Activated naive CD8-positive, alpha-beta T cell (primary cell): Measurements from ENCODE around the gene FBXL17.

ENCODE experiments used
- H3K27ac Mint-ChIP-seq: one replicate; pipeline ENCODE4 v1.8.0; 2021; ENCODE audit warnings: mixed read lengths
- H3K27me3 Mint-ChIP-seq: one replicate; pipeline ENCODE4 v1.8.0; 2021; ENCODE audit warnings: mixed read lengths
- H3K36me3 Mint-ChIP-seq: one replicate; pipeline ENCODE4 v1.8.0; 2021; ENCODE audit warnings: mixed read lengths
- H3K4me1 Mint-ChIP-seq: one replicate; pipeline ENCODE4 v1.8.0; 2021; ENCODE audit warnings: low read depth, mixed read lengths
- H3K4me3 Mint-ChIP-seq: one replicate; pipeline ENCODE4 v1.8.0; 2021; ENCODE audit warnings: mild to moderate bottlenecking, mixed read lengths
- H3K9me3 Mint-ChIP-seq: one replicate; pipeline ENCODE4 v1.8.0; 2021; ENCODE audit warnings: low read depth, mixed read lengths

Gene FBXL17

GRCh38 chr5:107982703-107983425 lies 399.0 kb downstream of the FBXL17 start:
- Mint-ChIP-seq H3K36me3 (peaks cover 14% of the 10 kb centered on the region), H3K4me1 (peaks cover 10% of the 10 kb centered on the region), H3K27me3 (no peaks in the 10 kb centered on the region), H3K9me3 (no peaks in the 10 kb centered on the region), H3K4me3 (no peak overlapping the region), H3K27ac (no peak overlapping the region)

DNA sequence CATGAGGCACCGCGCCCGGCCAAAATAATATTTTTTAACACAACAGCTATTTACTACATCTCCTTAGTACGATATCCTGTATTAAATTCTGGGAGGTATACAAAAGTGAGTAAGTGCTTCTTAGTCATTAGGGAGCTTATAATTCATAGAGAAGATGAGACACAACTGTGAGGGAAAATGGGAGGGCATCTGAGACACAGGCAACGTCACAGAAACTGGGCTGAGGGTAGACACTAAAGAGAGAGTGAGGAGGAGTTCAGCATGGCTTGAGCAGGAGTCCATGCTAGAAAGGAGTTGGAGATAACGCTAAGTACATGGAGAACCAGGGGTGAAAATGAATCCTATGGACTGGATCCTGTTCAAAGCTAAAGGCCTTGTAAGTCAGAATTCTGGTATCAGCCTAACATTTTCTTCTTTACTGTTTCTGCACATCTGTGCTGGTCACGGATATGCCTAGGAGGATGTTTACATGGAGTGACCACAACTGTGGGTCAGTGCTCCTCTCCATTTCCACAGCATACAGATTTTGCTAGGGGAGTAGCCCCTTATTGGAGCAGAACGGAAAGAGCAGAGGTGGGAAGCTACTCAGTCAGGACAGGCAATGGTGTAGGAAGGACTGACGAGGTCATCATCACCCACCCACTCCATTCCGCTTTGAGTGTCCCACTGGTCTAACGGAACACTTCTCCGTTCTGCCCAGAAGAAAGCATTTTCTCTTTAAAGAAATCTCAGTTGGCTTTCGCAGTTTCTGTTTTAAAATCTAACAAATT lies 400.8 kb downstream of the FBXL17 start:
- H3K27ac Mint-ChIP-seq = no peak overlapping the region
- peaks cover 12% of the 10 kb centered on the region for H3K36me3 Mint-ChIP-seq
- H3K27me3 Mint-ChIP-seq = no peaks in the 10 kb centered on the region
- peaks cover 9% of the 10 kb centered on the region for H3K4me1 Mint-ChIP-seq
- no peak overlapping the region for H3K4me3 Mint-ChIP-seq
- no peaks in the 10 kb centered on the region for H3K9me3 Mint-ChIP-seq

DNA sequence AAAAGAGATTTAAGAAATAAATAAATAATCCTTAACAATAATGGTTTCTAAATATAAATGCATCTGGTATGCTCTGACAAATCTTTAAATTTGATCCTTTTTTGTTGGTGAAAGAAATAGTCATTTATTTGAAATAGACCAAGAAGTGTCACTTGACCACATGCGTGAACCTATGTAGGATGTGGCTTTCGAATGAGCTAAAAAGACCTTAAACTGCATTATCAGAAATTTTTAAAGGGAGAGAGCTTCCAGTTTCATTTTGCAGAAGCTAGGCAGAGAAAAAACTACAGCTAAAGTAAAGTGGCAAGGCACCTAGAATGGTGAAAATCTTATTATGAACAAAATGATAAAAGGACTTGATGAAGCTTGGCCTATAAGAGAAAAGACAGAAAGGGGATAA lies 402.0 kb downstream of the FBXL17 start:
- H3K4me3 Mint-ChIP-seq = no peak overlapping the region
- H3K4me1 Mint-ChIP-seq = peaks cover 2% of the 10 kb centered on the region
- H3K27me3 Mint-ChIP-seq = no peaks in the 10 kb centered on the region
- H3K9me3 Mint-ChIP-seq = no peaks in the 10 kb centered on the region
- no peak overlapping the region for H3K27ac Mint-ChIP-seq
- peaks cover 8% of the 10 kb centered on the region for H3K36me3 Mint-ChIP-seq

GRCh38 chr5:107979291-107979690 lies 402.6 kb downstream of the FBXL17 start:
- Mint-ChIP-seq H3K4me1 (peaks cover 2% of the 10 kb centered on the region), H3K27me3 (no peaks in the 10 kb centered on the region), H3K36me3 (peaks cover 8% of the 10 kb centered on the region), H3K9me3 (no peaks in the 10 kb centered on the region), H3K27ac (no peak overlapping the region), H3K4me3 (no peak overlapping the region)

GRCh38 chr5:107977550-107978071 lies 404.3 kb downstream of the FBXL17 start:
- H3K4me3 Mint-ChIP-seq = no peak overlapping the region
- H3K9me3 Mint-ChIP-seq = no peaks in the 10 kb centered on the region
- H3K36me3 Mint-ChIP-seq = peaks cover 6% of the 10 kb centered on the region
- H3K27me3 Mint-ChIP-seq = no peaks in the 10 kb centered on the region
- no peak overlapping the region for H3K27ac Mint-ChIP-seq
- peaks cover 2% of the 10 kb centered on the region for H3K4me1 Mint-ChIP-seq

GRCh38 chr5:107975568-107975967 lies 406.3 kb downstream of the FBXL17 start:
- H3K27me3 Mint-ChIP-seq = no peaks in the 10 kb centered on the region
- H3K4me1 Mint-ChIP-seq = no peaks in the 10 kb centered on the region
- no peaks in the 10 kb centered on the region for H3K9me3 Mint-ChIP-seq
- peaks cover 6% of the 10 kb centered on the region for H3K36me3 Mint-ChIP-seq
- H3K27ac Mint-ChIP-seq = no peak overlapping the region
- no peak overlapping the region for H3K4me3 Mint-ChIP-seq

GRCh38 chr5:107971846-107972245 lies 410.1 kb downstream of the FBXL17 start:
- H3K27ac Mint-ChIP-seq = no peak overlapping the region
- H3K4me1 Mint-ChIP-seq = no peaks in the 10 kb centered on the region

DNA sequence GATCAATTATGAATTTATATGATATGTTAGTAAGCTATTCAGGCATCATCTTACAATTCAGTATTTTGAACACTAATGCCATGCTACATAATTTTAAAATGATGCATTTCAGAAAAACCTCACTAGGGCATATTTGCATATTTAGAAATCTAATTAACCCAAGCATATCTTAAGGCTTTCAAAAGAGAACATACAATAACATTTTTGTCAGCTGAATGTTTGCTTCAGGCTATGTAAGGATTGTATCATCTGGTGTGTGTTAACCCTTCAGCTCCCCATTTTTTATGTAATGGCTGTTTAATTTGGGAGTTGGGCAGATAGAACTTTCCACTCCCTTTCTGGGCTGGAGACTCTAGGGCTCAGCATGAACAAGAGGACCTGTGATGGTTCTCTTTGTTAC lies 412.1 kb downstream of the FBXL17 start:
- Mint-ChIP-seq H3K27me3 (no peaks in the 10 kb centered on the region), H3K9me3 (no peaks in the 10 kb centered on the region), H3K36me3 (peaks cover 10% of the 10 kb centered on the region), H3K4me3 (no peak overlapping the region), H3K4me1 (no peaks in the 10 kb centered on the region), H3K27ac (no peak overlapping the region)

More at GRCh38 chr5:107971846-107972245, 410.1 kb downstream of the FBXL17 start:
- Mint-ChIP-seq H3K9me3 (no peaks in the 10 kb centered on the region), H3K36me3 (peaks cover 6% of the 10 kb centered on the region), H3K4me3 (no peak overlapping the region), H3K27me3 (no peaks in the 10 kb centered on the region)

GRCh38 chr5:107968998-107969397 lies 412.9 kb downstream of the FBXL17 start:
- Mint-ChIP-seq H3K27me3 (no peaks in the 10 kb centered on the region), H3K4me3 (no peak overlapping the region)

DNA sequence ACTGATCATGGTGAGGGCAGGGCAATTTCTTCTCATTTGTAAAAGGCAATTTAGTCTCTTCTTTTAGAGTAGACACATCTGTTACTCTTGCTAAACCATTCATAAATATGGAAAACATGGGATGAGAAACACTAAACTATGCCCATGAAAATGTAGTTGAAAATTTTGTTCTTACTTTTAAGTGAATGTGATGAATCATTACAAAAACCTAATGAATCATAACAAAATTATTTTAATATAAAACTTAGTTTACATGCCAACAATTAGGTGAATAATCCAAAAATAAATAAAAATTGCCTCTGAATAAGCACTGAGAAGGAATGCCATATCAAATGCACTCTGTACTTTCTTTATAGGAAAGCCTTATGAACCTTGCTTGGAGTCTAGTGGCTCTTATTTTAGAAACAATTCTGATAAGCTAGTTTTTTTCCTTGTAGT lies 413.5 kb downstream of the FBXL17 start:
- no peak overlapping the region for H3K27ac Mint-ChIP-seq
- no peaks in the 10 kb centered on the region for H3K9me3 Mint-ChIP-seq
- H3K4me1 Mint-ChIP-seq = no peaks in the 10 kb centered on the region
- no peak overlapping the region for H3K4me3 Mint-ChIP-seq
- H3K27me3 Mint-ChIP-seq = no peaks in the 10 kb centered on the region
- H3K36me3 Mint-ChIP-seq = peaks cover 10% of the 10 kb centered on the region

More at GRCh38 chr5:107968998-107969397, 412.9 kb downstream of the FBXL17 start:
- Mint-ChIP-seq H3K9me3 (no peaks in the 10 kb centered on the region), H3K36me3 (peaks cover 10% of the 10 kb centered on the region), H3K4me1 (no peaks in the 10 kb centered on the region), H3K27ac (no peak overlapping the region)

GRCh38 chr5:107966201-107966600 lies 415.7 kb downstream of the FBXL17 start:
- Mint-ChIP-seq H3K4me3 (no peak overlapping the region), H3K27ac (no peak overlapping the region), H3K9me3 (no peaks in the 10 kb centered on the region), H3K4me1 (no peaks in the 10 kb centered on the region), H3K36me3 (peaks cover 7% of the 10 kb centered on the region), H3K27me3 (no peaks in the 10 kb centered on the region)

DNA sequence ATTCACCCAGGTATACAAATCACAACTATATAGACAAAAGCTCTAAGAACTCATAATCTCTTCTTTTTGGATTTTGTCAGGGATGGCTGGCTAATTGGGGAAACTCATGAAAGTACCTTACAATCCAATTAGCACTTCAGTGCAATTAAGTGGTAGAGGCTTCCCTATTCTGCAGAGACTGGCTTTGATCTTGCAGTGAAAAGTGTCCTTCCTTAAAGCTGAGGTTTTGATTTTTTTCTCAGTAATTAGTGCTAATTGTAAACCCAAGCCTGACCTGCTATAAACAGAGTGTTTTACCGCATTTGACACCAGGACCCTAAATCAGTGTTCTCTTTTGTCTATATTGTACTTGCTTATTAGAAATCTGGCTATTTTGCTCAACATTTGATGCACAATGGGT lies 417.2 kb downstream of the FBXL17 start:
- H3K27me3 Mint-ChIP-seq = no peaks in the 10 kb centered on the region
- peaks cover 11% of the 10 kb centered on the region for H3K36me3 Mint-ChIP-seq
- H3K4me3 Mint-ChIP-seq = no peak overlapping the region
- H3K27ac Mint-ChIP-seq = no peak overlapping the region
- no peaks in the 10 kb centered on the region for H3K9me3 Mint-ChIP-seq
- peaks cover 3% of the 10 kb centered on the region for H3K4me1 Mint-ChIP-seq

- Mint-ChIP-seq H3K36me3 (peaks cover 4% of the 10 kb centered on the region), H3K4me3 (no peak overlapping the region), H3K27me3 (no peaks in the 10 kb centered on the region), H3K9me3 (no peaks in the 10 kb centered on the region), H3K27ac (no peak overlapping the region), H3K4me1 (peaks cover 10% of the 10 kb centered on the region)
Observed at GRCh38 chr5:107959573-107960279, 422.2 kb downstream of the FBXL17 start.

DNA sequence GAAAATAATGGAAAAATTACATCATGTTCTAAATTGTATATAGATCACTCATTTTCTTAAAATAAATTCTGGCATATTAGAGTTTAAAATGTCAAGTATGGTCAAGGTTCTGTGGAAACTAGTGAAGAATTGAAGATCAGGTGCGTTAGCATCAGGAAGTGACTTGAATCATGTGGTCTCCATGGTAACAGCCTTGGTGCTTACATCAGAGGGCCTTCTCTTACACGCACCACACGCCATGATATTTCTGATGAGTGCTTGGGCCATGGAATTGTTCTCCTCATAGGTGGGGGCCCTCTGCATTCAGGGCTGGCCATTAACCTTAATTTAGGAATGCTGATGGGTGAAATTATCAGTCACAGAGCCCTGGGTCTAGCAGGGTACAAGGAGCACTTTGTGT lies 423.0 kb downstream of the FBXL17 start:
- Mint-ChIP-seq H3K27ac (peak overlapping the region; percentile 30), H3K9me3 (no peaks in the 10 kb centered on the region), H3K36me3 (peaks cover 4% of the 10 kb centered on the region), H3K4me1 (peaks cover 10% of the 10 kb centered on the region), H3K27me3 (no peaks in the 10 kb centered on the region), H3K4me3 (no peak overlapping the region)

GRCh38 chr5:107958432-107958831 lies 423.5 kb downstream of the FBXL17 start:
- H3K27me3 Mint-ChIP-seq = no peaks in the 10 kb centered on the region
- peaks cover 10% of the 10 kb centered on the region for H3K4me1 Mint-ChIP-seq
- peaks cover 5% of the 10 kb centered on the region for H3K36me3 Mint-ChIP-seq
- H3K27ac Mint-ChIP-seq = no peak overlapping the region
- no peak overlapping the region for H3K4me3 Mint-ChIP-seq
- H3K9me3 Mint-ChIP-seq = no peaks in the 10 kb centered on the region
